ENCODE measurements around the gene PDXP. TPM values are rescaled to one million over a fixed set of nuclear protein-coding genes. Genes with fewer than 3 reads are reported as not detected.

PDXP gene
- total and polyA plus RNA-seq, 9 of the 15 experiments (the other 6 are each of a cell fraction or from before 2014, with no cell fraction given): 7.9 to 54.2 (median 38.8) TPM

DNA sequence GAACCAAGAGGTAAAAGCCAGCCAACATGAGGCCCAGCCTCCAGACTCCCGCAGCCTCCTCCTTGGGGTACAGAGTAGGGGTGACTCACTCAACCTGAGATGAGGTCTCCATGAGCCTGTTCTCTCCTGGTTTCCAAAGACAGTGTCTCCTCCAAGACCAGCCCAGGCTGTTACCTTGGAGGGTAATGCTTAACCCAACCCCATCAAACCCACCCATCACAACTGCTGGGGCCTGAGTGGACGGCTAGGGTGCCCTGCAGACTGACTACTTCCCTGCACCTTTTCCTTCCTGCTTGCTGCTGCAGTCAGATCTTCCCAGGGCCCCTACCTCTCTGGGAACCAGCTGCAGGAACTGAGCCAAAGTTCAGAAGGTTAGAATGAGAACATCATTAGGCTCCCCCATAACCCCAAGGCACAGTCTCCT is 22.5 kb downstream of the PDXP start:
- TF ChIP-seq SMAD1 (IDR thresholded peaks at IDR 0.05; ENCODE audit: low read depth, low read length, partially characterized antibody) (no peak), PRPF4 (IDR thresholded peaks at IDR 0.05; ENCODE audit: insufficient read depth, low read depth, low read length, poor library complexity, severe bottlenecking) (no peak), JUND (IDR thresholded peaks at IDR 0.05; ENCODE audit: borderline replicate concordance, low read depth, low read length) (no peak), JUND (tag; IDR thresholded peaks at IDR 0.05; ENCODE audit: borderline replicate concordance, low read depth, low read length) (no peak), PRMT5 (CRISPR knock-in tag; IDR thresholded peaks at IDR 0.05) (no peak)
- TF ChIP-seq, protein P1, sequence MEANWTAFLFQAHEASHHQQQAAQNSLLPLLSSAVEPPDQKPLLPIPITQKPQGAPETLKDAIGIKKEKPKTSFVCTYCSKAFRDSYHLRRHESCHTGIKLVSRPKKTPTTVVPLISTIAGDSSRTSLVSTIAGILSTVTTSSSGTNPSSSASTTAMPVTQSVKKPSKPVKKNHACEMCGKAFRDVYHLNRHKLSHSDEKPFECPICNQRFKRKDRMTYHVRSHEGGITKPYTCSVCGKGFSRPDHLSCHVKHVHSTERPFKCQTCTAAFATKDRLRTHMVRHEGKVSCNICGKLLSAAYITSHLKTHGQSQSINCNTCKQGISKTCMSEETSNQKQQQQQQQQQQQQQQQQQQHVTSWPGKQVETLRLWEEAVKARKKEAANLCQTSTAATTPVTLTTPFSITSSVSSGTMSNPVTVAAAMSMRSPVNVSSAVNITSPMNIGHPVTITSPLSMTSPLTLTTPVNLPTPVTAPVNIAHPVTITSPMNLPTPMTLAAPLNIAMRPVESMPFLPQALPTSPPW (CRISPR knock-in tag; IDR thresholded peaks at IDR 0.05): no peak
- H3K9me1 ChIP-seq (ENCODE audit: control insufficient read depth, insufficient read depth, low read length): no peaks in the 10 kb centered on the region
- no peak overlapping the region for H2AFZ ChIP-seq (ENCODE audit: low read depth, low read length)
- ChIA-PET POLR2A (interaction anchor here (0.6 to 1.4 kb wide), 4 partner anchors 23 to 81 kb away, joined by 3 to 6 read pairs (median 3); no protein-coding TSS in a partner anchor), CTCF (ENCODE audit: low intra/inter-chr PET ratio) (interaction anchor here (1.0 to 1.6 kb wide), 3 partner anchors 21 to 57 kb away, joined by 3 to 9 read pairs (median 5); no protein-coding TSS in a partner anchor)
- no peaks in the 10 kb centered on the region for H3K9me3 ChIP-seq (replicated peaks; ENCODE audit: control insufficient read depth, insufficient read depth, low read depth, low read length)
- in situ Hi-C loops (cut with MboI): no loop called here
- no peaks in the 10 kb centered on the region for H4K20me1 ChIP-seq (replicated peaks; ENCODE audit: control insufficient read depth, insufficient read depth, low read length)
- peaks cover 5% of the 10 kb centered on the region; the same call in 1 of the 3 replicates for H3K36me3 ChIP-seq (ENCODE audit: control insufficient read depth, insufficient read depth, low read length)
- ATAC-seq (no peak), DNase-seq (ENCODE audit: extremely low read depth in 1 of 4, low spot score in 3 of 4) (no peak), FAIRE-seq (no peak)
- peak overlapping the region; percentile 24; the same call in 1 of the 2 replicates for H3K4me2 ChIP-seq (ENCODE audit: insufficient read depth, low read length)
- peak overlapping the region in 1 of 2 experiments; percentile 64; a peak in 1 of 4 replicates for H3K9ac ChIP-seq (ENCODE audit: insufficient read depth in 1 of 2, low read depth in 2 of 2, low read length in 2 of 2)
- WGBS (ENCODE audit: insufficient coverage, low coverage, missing lambda C conversion rate): 23% methylated on average over 2 of the region's 2 CpGs
- H3K4me3 ChIP-seq: no peak overlapping the region
- no peak overlapping the region for H3K27ac ChIP-seq (ENCODE audit: extremely low read depth, low read depth, low read length)
- H3K27me3 ChIP-seq (ENCODE audit: control insufficient read depth in 2 of 2, insufficient read depth in 2 of 2, low read length in 2 of 2): no peaks in the 10 kb centered on the region
- intact Hi-C loops (cut with micrococcal nuclease): loop anchor here (1.0 kb wide), 2 partner anchors 20 to 38 kb away; no protein-coding TSS in a partner anchor
- H3K4me1 ChIP-seq (replicated peaks in 1 of 2; ENCODE audit: control insufficient read depth in 2 of 2, insufficient read depth in 2 of 2, low read length in 2 of 2): peaks cover 9 to 38% of the 10 kb centered on the region in 2 experiments; a peak in 4 of 5 replicates
- H3K79me2 ChIP-seq (ENCODE audit: control insufficient read depth, insufficient read depth, low read length): peaks cover 17% of the 10 kb centered on the region
- no TSS peak for BruUV-seq (replicated peaks)
